Panc1 (cell line): ENCODE measurements around the gene CSNK2A2. TPM values are rescaled to one million over a fixed set of nuclear protein-coding genes. Genes with fewer than 3 reads are reported as not detected.

ENCODE experiments used
- ATAC-seq: fragments of 200-7000 bp; cut with Tn5 transposase; 2 replicates; pipeline ENCODE4 v1.9.1; 2020; ENCODE audit warnings: mild to moderate bottlenecking, moderate library complexity
- BruUV-seq: library from RNA; stranded (reverse); fragments of 400-500 nt; replicated peaks from 2 replicates; lab custom pipeline; 2021; lab: Mats Ljungman, UMichigan
- CTCF ChIA-PET: fragments of 300-600 bp; sonication (Branson Sonifier 250); formaldehyde crosslinking; loops from one replicate; lab custom pipeline; 2022; ENCODE audit warnings: antibody characterized with exemption; lab: Charles Lee
- POLR2A ChIA-PET: fragments of 300-600 bp; sonication (Branson Sonifier 250); formaldehyde crosslinking; loops from one replicate; lab custom pipeline; 2022; ENCODE audit warnings: antibody characterized with exemption; lab: Charles Lee
- DNase-seq: peaks from one replicate; pipeline ENCODE4 v3.0.0-alpha.2; 2010; ENCODE audit warnings: low read depth, low spot score
- H3K27ac ChIP-seq: 2 replicates; pipeline ENCODE4 v1.5.1; 2011; ENCODE audit warnings: mild to moderate bottlenecking, low read length, inconsistent platforms
- H3K27me3 ChIP-seq: fragments of 200-500 bp; sonication (Bioruptor generic); 2 replicates; pipeline ENCODE4 v1.6.0; 2014; ENCODE audit warnings: low read length, inconsistent platforms; ENCODE audit not compliant: control insufficient read depth, insufficient read depth
- H3K36me3 ChIP-seq: fragments of 200-500 bp; sonication (Bioruptor generic); 2 replicates; pipeline ENCODE4 v1.5.1; 2014; ENCODE audit warnings: inconsistent platforms, mild to moderate bottlenecking, low read length, moderate library complexity; ENCODE audit not compliant: control insufficient read depth, insufficient read depth
- H3K4me1 ChIP-seq: 2 replicates; pipeline ENCODE4 v1.5.1; 2011; ENCODE audit warnings: inconsistent platforms, mild to moderate bottlenecking, low read length, moderate library complexity; ENCODE audit not compliant: control insufficient read depth, insufficient read depth
- H3K4me3 ChIP-seq, 2 experiments: 2 replicates each; pipeline ENCODE4 v1.5.1; 2011 to 2012; ENCODE audit warnings: low read depth in 2 of 2, low read length in 2 of 2, mild to moderate bottlenecking in 2 of 2, inconsistent platforms in 1 of 2, moderate library complexity in 1 of 2
- H3K9me3 ChIP-seq: fragments of 200-500 bp; sonication (Bioruptor generic); 2 replicates; pipeline ENCODE4 v1.5.1; 2014; ENCODE audit warnings: low read depth, mild to moderate bottlenecking, inconsistent platforms, low read length, moderate library complexity; ENCODE audit not compliant: control insufficient read depth, insufficient read depth
- POLR2AphosphoS5 ChIP-seq: IDR thresholded peaks from 2 replicates; pipeline ENCODE4 v1.6.1; 2012; ENCODE audit warnings: mild to moderate bottlenecking, low read depth, low read length, moderate library complexity
- SIN3A ChIP-seq: IDR thresholded peaks from 2 replicates; pipeline ENCODE4 v1.6.1; 2012; ENCODE audit warnings: low read depth, mild to moderate bottlenecking, low read length, moderate library complexity, borderline replicate concordance; ENCODE audit not compliant: insufficient read depth
- TCF7L2 ChIP-seq: IDR thresholded peaks from 2 replicates; pipeline ENCODE4 v1.6.1; 2011; ENCODE audit warnings: mild to moderate bottlenecking, low read depth, low read length, inconsistent platforms
- in situ Hi-C: cut with HindIII; loops from 2 replicates; pipeline ENCODE4 v1.10.0; 2016; ENCODE audit warnings: low sequenced_read_pairs, low pct_unique_long_range_greater_than_20kb
- intact Hi-C: fragments of 100-400 bp; cut with micrococcal nuclease; formaldehyde crosslinking; loops from one replicate; pipeline ENCODE4 v1.10.0; 2022; ENCODE audit not compliant: unreplicated experiment
- total RNA-seq: library from RNA; stranded (reverse); gene quantifications from one replicate; pipeline ENCODE4 v1.2.1, GENCODE V29; 2021; ENCODE audit not compliant: unreplicated experiment
- TF ChIP-seq, protein P1 (sequence below), 2 experiments: IDR thresholded peaks; 2 replicates each; pipeline ENCODE4 v1.6.1; 2011 to 2012; ENCODE audit warnings: low read depth in 2 of 2, control low read depth in 1 of 2, low read length in 1 of 2, mild to moderate bottlenecking in 1 of 2, moderate library complexity in 1 of 2; ENCODE audit not compliant: insufficient read depth in 1 of 2
- TF ChIP-seq, protein P2 (sequence below): fragments of 450-650 bp; IDR thresholded peaks from 2 replicates; pipeline ENCODE4 v1.5.1; 2017; ENCODE audit warnings: mild to moderate bottlenecking

The CSNK2A2 gene
- total RNA-seq, 1 experiment from 2014 or later: 60.9 TPM

DNA sequence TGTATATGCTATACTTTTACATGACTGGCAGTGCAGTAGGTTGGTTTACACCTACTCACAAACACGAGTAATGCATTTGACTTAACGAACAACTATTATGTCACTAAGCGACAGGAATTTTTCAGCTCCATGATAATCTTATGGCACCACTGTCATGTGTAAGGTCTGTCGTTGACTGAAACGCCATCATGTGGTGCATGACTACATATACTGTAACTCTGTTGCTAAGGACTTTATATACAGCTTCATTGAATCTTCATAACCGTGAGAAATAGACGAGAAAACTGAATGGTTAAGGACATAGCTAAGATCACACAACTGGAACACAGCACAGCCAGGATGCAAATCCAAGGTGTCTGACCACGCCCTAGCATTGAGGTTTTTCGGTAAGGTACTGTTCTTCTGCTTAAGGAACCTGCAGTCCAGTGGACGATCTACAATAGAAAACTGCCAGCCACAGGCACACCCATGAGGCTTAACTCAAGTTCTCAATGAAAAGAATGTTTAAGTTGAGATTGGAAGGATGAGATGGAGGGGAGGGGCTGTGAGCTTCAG lies 72.0 kb downstream of the CSNK2A2 start:
- intact Hi-C loops: no loop called here
- in situ Hi-C loops: no loop called here
- TF ChIP-seq, protein P1, sequence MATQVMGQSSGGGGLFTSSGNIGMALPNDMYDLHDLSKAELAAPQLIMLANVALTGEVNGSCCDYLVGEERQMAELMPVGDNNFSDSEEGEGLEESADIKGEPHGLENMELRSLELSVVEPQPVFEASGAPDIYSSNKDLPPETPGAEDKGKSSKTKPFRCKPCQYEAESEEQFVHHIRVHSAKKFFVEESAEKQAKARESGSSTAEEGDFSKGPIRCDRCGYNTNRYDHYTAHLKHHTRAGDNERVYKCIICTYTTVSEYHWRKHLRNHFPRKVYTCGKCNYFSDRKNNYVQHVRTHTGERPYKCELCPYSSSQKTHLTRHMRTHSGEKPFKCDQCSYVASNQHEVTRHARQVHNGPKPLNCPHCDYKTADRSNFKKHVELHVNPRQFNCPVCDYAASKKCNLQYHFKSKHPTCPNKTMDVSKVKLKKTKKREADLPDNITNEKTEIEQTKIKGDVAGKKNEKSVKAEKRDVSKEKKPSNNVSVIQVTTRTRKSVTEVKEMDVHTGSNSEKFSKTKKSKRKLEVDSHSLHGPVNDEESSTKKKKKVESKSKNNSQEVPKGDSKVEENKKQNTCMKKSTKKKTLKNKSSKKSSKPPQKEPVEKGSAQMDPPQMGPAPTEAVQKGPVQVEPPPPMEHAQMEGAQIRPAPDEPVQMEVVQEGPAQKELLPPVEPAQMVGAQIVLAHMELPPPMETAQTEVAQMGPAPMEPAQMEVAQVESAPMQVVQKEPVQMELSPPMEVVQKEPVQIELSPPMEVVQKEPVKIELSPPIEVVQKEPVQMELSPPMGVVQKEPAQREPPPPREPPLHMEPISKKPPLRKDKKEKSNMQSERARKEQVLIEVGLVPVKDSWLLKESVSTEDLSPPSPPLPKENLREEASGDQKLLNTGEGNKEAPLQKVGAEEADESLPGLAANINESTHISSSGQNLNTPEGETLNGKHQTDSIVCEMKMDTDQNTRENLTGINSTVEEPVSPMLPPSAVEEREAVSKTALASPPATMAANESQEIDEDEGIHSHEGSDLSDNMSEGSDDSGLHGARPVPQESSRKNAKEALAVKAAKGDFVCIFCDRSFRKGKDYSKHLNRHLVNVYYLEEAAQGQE (IDR thresholded peaks at IDR 0.05; ENCODE audit: insufficient read depth in 1 of 2, low read depth in 2 of 2, low read length in 1 of 2): no peak
- no peak for TF ChIP-seq POLR2AphosphoS5
- TF ChIP-seq, protein P2, sequence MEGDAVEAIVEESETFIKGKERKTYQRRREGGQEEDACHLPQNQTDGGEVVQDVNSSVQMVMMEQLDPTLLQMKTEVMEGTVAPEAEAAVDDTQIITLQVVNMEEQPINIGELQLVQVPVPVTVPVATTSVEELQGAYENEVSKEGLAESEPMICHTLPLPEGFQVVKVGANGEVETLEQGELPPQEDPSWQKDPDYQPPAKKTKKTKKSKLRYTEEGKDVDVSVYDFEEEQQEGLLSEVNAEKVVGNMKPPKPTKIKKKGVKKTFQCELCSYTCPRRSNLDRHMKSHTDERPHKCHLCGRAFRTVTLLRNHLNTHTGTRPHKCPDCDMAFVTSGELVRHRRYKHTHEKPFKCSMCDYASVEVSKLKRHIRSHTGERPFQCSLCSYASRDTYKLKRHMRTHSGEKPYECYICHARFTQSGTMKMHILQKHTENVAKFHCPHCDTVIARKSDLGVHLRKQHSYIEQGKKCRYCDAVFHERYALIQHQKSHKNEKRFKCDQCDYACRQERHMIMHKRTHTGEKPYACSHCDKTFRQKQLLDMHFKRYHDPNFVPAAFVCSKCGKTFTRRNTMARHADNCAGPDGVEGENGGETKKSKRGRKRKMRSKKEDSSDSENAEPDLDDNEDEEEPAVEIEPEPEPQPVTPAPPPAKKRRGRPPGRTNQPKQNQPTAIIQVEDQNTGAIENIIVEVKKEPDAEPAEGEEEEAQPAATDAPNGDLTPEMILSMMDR: no peak
- Histone ChIP-seq H3K27me3 (no peaks in the 10 kb centered on the region), H3K4me3 (no peak overlapping the region), H3K4me1 (peaks cover 12% of the 10 kb centered on the region), H3K9me3 (no peaks in the 10 kb centered on the region), H3K27ac (no peak overlapping the region), H3K36me3 (no peaks in the 10 kb centered on the region)
- CTCF ChIA-PET: no interaction called here
- POLR2A ChIA-PET: no interaction called here
- no peak for DNase-seq
- no peak for ATAC-seq
- BruUV-seq: no TSS peak

DNA sequence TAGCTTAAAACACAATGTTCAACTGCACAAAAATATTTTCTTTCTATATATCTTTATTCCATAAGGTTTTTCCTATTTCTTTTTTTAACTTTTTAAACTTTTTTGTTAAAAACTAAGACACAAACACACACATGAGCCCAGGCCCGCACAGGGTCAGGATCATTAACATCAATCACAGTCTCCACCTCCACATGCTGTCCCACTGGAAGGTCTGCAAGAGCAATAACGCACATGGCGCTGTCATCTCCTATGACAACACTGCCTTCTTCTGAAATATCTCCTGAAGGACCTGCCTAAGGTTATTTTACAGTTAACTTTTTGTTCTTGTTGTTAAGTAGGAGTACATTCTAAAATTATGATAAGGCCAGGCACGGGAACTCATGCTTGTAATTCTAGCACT lies 72.9 kb downstream of the CSNK2A2 start:
- CTCF ChIA-PET: no interaction called here
- BruUV-seq: no TSS peak
- in situ Hi-C loops: no loop called here

More for the DNA sequence above, 72.9 kb downstream of the CSNK2A2 start:
- intact Hi-C loops: no loop called here
- no peak overlapping the region for H3K4me3 ChIP-seq
- POLR2A ChIA-PET: no interaction called here
- H3K9me3 ChIP-seq: no peaks in the 10 kb centered on the region
- H3K27me3 ChIP-seq: no peaks in the 10 kb centered on the region
- H3K36me3 ChIP-seq: no peaks in the 10 kb centered on the region
- TF ChIP-seq, protein P2: no peak
- TF ChIP-seq SIN3A (no peak), TCF7L2 (no peak), POLR2AphosphoS5 (no peak)
- TF ChIP-seq, protein P1 (IDR thresholded peaks at IDR 0.05; ENCODE audit: insufficient read depth in 1 of 2, low read depth in 2 of 2, low read length in 1 of 2): no peak
- peaks cover 12% of the 10 kb centered on the region for H3K4me1 ChIP-seq
- DNase-seq: no peak
- ATAC-seq: no peak
- H3K27ac ChIP-seq: no peak overlapping the region
